ENCODE measurements around the gene TTC7B. TPM values are rescaled to one million over a fixed set of nuclear protein-coding genes. Genes with fewer than 3 reads are reported as not detected.
"Not testable (repeated sequence)": the region's sequence is repeated elsewhere in the genome, so short reads cannot be mapped to it uniquely, and the experiment has no call there.

TTC7B gene
- total and polyA plus RNA-seq, 2 of the 13 experiments (the other 11 are each of a cell fraction or from before 2014, with no cell fraction given): 1.3 to 3.2 TPM

DNA sequence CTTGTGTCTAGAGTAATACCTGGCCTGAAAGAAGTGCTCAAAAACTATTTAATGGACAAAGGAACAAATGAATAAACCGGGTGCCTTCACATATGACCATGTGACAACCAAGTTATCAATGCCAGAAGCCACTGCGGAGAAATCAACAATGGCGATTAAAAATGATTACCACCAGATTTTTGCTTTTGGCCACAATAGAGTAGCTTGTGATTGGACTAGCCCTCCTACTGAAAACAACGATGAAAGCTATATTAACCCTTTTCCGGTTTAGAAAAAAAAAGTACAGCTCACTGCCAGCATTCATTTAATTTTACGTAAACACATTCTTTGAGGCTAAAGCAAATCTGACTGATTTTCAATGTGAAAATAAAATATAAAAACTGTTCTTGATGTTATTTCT, 41.6 kb upstream of the TTC7B start:
- intact Hi-C loops (cut with micrococcal nuclease; ENCODE audit: unreplicated experiment): no loop called here
- WGBS (ENCODE audit: low lambda C conversion rate): 70% methylated on average over 6 of the region's 6 CpGs
- TF ChIP-seq ZNF33B (CRISPR knock-in tag; IDR thresholded peaks at IDR 0.05): no peak
- TF ChIP-seq TEAD3 (CRISPR knock-in tag; optimal IDR thresholded peaks at IDR 0.05; ENCODE audit: borderline replicate concordance): no peak
- no peak for TF ChIP-seq NFKBIZ (CRISPR knock-in tag; IDR thresholded peaks at IDR 0.05)
- no peak for TF ChIP-seq ISL2 (CRISPR knock-in tag; IDR thresholded peaks at IDR 0.05)
- TF ChIP-seq ZNF891 (CRISPR knock-in tag; IDR thresholded peaks at IDR 0.05): no peak
- TF ChIP-seq PTBP1 (IDR thresholded peaks at IDR 0.05; ENCODE audit: low read depth, low read length, poor library complexity, severe bottlenecking): no peak
- no peak for TF ChIP-seq SP5 (CRISPR knock-in tag; IDR thresholded peaks at IDR 0.05; ENCODE audit: borderline replicate concordance, low read depth)
- TF ChIP-seq HHEX (CRISPR knock-in tag; IDR thresholded peaks at IDR 0.05): no peak
- no peak for TF ChIP-seq REXO4 (CRISPR knock-in tag; IDR thresholded peaks at IDR 0.05; ENCODE audit: borderline replicate concordance)
- TF ChIP-seq NCOA1 (CRISPR knock-in tag; IDR thresholded peaks at IDR 0.05): no peak
- no peak for TF ChIP-seq NFIC (IDR thresholded peaks at IDR 0.05; ENCODE audit: low read length)
- no peak for TF ChIP-seq PHF20 (CRISPR knock-in tag; IDR thresholded peaks at IDR 0.05)
- POLR2A ChIA-PET: no interaction called here
- no peaks in the 10 kb centered on the region for H3K36me3 ChIP-seq (replicated peaks in 1 of 2; ENCODE audit: control insufficient read depth in 1 of 2, insufficient read depth in 2 of 2, low read length in 2 of 2)
- ATAC-seq (no peak), FAIRE-seq (no peak), DNase-seq (ENCODE audit: low spot score) (no peak)
- no peak overlapping the region for H3K4me2 ChIP-seq (ENCODE audit: low read depth, low read length)
- no peak overlapping the region for H3K9ac ChIP-seq (ENCODE audit: insufficient read depth, low read depth, low read length)
- no peak overlapping the region for H3K4me3 ChIP-seq (replicated peaks in 1 of 3; ENCODE audit: insufficient read depth in 1 of 3, low read depth in 2 of 3, low read length in 3 of 3)
- no peaks in the 10 kb centered on the region for H3K4me1 ChIP-seq (ENCODE audit: insufficient read depth, low read length)
- H3K9me3 ChIP-seq (ENCODE audit: low read length): no peaks in the 10 kb centered on the region
- in situ Hi-C loops (cut with HindIII; ENCODE audit: extremely low pct_ligation_motif_present, low pct_unique_long_range_greater_than_20kb): no loop called here
- no peak overlapping the region for H3K27ac ChIP-seq (ENCODE audit: extremely low read length, insufficient read depth, low read length)
- CTCF ChIA-PET (ENCODE audit: low intra/inter-chr PET ratio, low total read pairs): no interaction called here
- no peaks in the 10 kb centered on the region; a peak in 1 of 5 replicates for H3K27me3 ChIP-seq (ENCODE audit: control insufficient read depth in 1 of 2, insufficient read depth in 2 of 2, low read length in 2 of 2)
- BruUV-seq (replicated peaks): no TSS peak
- no peak overlapping the region for H2AFZ ChIP-seq (ENCODE audit: low read length)
- no peaks in the 10 kb centered on the region for H3K79me2 ChIP-seq (ENCODE audit: insufficient read depth, low read length)
- H4K20me1 ChIP-seq (ENCODE audit: insufficient read depth, low read length): no peaks in the 10 kb centered on the region

DNA sequence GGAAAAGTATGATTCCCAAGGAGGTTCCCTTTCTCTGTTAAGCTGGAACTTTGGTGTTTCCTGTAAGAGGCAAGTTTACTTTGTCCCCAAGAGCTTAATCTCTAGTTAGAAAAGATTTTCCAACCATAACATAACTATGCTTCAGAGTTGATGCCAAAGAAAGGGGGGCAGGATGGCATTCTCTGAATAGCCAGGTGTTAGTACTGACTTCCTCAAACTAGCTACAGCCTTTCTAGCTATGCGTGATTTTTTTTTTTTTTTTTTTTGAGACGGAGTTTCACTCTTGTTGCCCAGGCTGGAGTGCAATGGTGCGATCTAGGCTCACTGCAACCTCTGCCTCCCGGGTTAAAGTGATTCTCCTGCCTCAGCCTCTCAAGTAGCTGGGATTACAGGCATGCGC, 39.9 kb upstream of the TTC7B start:
- H3K4me3 ChIP-seq (replicated peaks in 1 of 3; ENCODE audit: insufficient read depth in 1 of 3, low read depth in 2 of 3, low read length in 3 of 3); H3K27me3 ChIP-seq (ENCODE audit: control insufficient read depth in 1 of 2, insufficient read depth in 2 of 2, low read length in 2 of 2); H3K9ac ChIP-seq (ENCODE audit: insufficient read depth, low read depth, low read length); H3K4me2 ChIP-seq (ENCODE audit: low read depth, low read length); H3K27ac ChIP-seq (ENCODE audit: extremely low read length, insufficient read depth, low read length); intact Hi-C loops (cut with micrococcal nuclease; ENCODE audit: unreplicated experiment); POLR2A ChIA-PET; H3K36me3 ChIP-seq (replicated peaks in 1 of 2; ENCODE audit: control insufficient read depth in 1 of 2, insufficient read depth in 2 of 2, low read length in 2 of 2); H2AFZ ChIP-seq (ENCODE audit: low read length); ATAC-seq; CTCF ChIA-PET (ENCODE audit: low intra/inter-chr PET ratio, low total read pairs); DNase-seq (ENCODE audit: low spot score); H3K9me3 ChIP-seq (ENCODE audit: low read length); H3K79me2 ChIP-seq (ENCODE audit: insufficient read depth, low read length); FAIRE-seq; H4K20me1 ChIP-seq (ENCODE audit: insufficient read depth, low read length); BruUV-seq (replicated peaks); in situ Hi-C loops (cut with HindIII; ENCODE audit: extremely low pct_ligation_motif_present, low pct_unique_long_range_greater_than_20kb): not testable (repeated sequence)
- 77% methylated on average over 5 of the region's 5 CpGs for WGBS (ENCODE audit: low lambda C conversion rate)
- H3K4me1 ChIP-seq (ENCODE audit: insufficient read depth, low read length): peaks cover 12% of the 10 kb centered on the region
